ENCODE data around the gene SLC11A1. TPM values are rescaled to one million over a fixed set of nuclear protein-coding genes. Genes with fewer than 3 reads are reported as not detected.

SLC11A1 gene
- total and polyA plus RNA-seq, 2 experiments from 2014 or later, result 0.31 TPM; not detected in 1

- H3K9me3 Mint-ChIP-seq, result no peaks in the 10 kb centered on the region
These were observed 56.5 kb downstream of the SLC11A1 start for GRCh38 chr2:218438596-218438995.

More at GRCh38 chr2:218438596-218438995, 56.5 kb downstream of the SLC11A1 start:
- TF ChIP-seq NANOG (IDR thresholded peaks at IDR 0.05; ENCODE audit: borderline replicate concordance) (no peak), CREB1 (CRISPR knock-in tag; IDR thresholded peaks at IDR 0.05; ENCODE audit: low read depth) (no peak), EZH2 (IDR thresholded peaks at IDR 0.05; ENCODE audit: low read depth, unreplicated experiment) (no peak), ZNF114 (CRISPR knock-in tag; IDR thresholded peaks at IDR 0.05) (no peak), EZH2phosphoT487 (IDR thresholded peaks at IDR 0.05; ENCODE audit: unreplicated experiment) (no peak), JUNB (IDR thresholded peaks at IDR 0.05; ENCODE audit: unreplicated experiment) (no peak), STAT1 (IDR thresholded peaks at IDR 0.05; ENCODE audit: unreplicated experiment) (no peak)
- TF ChIP-seq, protein P1, sequence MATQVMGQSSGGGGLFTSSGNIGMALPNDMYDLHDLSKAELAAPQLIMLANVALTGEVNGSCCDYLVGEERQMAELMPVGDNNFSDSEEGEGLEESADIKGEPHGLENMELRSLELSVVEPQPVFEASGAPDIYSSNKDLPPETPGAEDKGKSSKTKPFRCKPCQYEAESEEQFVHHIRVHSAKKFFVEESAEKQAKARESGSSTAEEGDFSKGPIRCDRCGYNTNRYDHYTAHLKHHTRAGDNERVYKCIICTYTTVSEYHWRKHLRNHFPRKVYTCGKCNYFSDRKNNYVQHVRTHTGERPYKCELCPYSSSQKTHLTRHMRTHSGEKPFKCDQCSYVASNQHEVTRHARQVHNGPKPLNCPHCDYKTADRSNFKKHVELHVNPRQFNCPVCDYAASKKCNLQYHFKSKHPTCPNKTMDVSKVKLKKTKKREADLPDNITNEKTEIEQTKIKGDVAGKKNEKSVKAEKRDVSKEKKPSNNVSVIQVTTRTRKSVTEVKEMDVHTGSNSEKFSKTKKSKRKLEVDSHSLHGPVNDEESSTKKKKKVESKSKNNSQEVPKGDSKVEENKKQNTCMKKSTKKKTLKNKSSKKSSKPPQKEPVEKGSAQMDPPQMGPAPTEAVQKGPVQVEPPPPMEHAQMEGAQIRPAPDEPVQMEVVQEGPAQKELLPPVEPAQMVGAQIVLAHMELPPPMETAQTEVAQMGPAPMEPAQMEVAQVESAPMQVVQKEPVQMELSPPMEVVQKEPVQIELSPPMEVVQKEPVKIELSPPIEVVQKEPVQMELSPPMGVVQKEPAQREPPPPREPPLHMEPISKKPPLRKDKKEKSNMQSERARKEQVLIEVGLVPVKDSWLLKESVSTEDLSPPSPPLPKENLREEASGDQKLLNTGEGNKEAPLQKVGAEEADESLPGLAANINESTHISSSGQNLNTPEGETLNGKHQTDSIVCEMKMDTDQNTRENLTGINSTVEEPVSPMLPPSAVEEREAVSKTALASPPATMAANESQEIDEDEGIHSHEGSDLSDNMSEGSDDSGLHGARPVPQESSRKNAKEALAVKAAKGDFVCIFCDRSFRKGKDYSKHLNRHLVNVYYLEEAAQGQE (IDR thresholded peaks at IDR 0.05; ENCODE audit: unreplicated experiment), result no peak
- TF ChIP-seq, protein P2, sequence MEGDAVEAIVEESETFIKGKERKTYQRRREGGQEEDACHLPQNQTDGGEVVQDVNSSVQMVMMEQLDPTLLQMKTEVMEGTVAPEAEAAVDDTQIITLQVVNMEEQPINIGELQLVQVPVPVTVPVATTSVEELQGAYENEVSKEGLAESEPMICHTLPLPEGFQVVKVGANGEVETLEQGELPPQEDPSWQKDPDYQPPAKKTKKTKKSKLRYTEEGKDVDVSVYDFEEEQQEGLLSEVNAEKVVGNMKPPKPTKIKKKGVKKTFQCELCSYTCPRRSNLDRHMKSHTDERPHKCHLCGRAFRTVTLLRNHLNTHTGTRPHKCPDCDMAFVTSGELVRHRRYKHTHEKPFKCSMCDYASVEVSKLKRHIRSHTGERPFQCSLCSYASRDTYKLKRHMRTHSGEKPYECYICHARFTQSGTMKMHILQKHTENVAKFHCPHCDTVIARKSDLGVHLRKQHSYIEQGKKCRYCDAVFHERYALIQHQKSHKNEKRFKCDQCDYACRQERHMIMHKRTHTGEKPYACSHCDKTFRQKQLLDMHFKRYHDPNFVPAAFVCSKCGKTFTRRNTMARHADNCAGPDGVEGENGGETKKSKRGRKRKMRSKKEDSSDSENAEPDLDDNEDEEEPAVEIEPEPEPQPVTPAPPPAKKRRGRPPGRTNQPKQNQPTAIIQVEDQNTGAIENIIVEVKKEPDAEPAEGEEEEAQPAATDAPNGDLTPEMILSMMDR (conservative IDR thresholded peaks at IDR 0.05; ENCODE audit: low read depth in 2 of 2), result no peak
- TF ChIP-seq, protein P3, sequence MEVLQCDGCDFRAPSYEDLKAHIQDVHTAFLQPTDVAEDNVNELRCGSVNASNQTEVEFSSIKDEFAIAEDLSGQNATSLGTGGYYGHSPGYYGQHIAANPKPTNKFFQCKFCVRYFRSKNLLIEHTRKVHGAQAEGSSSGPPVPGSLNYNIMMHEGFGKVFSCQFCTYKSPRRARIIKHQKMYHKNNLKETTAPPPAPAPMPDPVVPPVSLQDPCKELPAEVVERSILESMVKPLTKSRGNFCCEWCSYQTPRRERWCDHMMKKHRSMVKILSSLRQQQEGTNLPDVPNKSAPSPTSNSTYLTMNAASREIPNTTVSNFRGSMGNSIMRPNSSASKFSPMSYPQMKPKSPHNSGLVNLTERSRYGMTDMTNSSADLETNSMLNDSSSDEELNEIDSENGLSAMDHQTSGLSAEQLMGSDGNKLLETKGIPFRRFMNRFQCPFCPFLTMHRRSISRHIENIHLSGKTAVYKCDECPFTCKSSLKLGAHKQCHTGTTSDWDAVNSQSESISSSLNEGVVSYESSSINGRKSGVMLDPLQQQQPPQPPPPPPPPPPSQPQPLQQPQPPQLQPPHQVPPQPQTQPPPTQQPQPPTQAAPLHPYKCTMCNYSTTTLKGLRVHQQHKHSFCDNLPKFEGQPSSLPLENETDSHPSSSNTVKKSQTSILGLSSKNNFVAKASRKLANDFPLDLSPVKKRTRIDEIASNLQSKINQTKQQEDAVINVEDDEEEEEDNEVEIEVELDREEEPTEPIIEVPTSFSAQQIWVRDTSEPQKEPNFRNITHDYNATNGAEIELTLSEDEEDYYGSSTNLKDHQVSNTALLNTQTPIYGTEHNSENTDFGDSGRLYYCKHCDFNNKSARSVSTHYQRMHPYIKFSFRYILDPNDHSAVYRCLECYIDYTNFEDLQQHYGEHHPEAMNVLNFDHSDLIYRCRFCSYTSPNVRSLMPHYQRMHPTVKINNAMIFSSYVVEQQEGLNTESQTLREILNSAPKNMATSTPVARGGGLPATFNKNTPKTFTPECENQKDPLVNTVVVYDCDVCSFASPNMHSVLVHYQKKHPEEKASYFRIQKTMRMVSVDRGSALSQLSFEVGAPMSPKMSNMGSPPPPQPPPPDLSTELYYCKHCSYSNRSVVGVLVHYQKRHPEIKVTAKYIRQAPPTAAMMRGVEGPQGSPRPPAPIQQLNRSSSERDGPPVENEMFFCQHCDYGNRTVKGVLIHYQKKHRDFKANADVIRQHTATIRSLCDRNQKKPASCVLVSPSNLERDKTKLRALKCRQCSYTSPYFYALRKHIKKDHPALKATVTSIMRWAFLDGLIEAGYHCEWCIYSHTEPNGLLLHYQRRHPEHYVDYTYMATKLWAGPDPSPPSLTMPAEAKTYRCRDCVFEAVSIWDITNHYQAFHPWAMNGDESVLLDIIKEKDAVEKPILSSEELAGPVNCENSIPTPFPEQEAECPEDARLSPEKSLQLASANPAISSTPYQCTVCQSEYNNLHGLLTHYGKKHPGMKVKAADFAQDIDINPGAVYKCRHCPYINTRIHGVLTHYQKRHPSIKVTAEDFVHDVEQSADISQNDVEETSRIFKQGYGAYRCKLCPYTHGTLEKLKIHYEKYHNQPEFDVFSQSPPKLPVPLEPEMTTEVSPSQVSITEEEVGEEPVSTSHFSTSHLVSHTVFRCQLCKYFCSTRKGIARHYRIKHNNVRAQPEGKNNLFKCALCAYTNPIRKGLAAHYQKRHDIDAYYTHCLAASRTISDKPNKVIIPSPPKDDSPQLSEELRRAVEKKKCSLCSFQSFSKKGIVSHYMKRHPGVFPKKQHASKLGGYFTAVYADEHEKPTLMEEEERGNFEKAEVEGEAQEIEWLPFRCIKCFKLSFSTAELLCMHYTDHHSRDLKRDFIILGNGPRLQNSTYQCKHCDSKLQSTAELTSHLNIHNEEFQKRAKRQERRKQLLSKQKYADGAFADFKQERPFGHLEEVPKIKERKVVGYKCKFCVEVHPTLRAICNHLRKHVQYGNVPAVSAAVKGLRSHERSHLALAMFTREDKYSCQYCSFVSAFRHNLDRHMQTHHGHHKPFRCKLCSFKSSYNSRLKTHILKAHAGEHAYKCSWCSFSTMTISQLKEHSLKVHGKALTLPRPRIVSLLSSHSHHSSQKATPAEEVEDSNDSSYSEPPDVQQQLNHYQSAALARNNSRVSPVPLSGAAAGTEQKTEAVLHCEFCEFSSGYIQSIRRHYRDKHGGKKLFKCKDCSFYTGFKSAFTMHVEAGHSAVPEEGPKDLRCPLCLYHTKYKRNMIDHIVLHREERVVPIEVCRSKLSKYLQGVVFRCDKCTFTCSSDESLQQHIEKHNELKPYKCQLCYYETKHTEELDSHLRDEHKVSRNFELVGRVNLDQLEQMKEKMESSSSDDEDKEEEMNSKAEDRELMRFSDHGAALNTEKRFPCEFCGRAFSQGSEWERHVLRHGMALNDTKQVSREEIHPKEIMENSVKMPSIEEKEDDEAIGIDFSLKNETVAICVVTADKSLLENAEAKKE (CRISPR knock-in tag; IDR thresholded peaks at IDR 0.05), result no peak
- peaks cover 5% of the 10 kb centered on the region for H3K27me3 Mint-ChIP-seq (ENCODE audit: insufficient read depth, low read depth, poor library complexity)
- ATAC-seq (no peak), DNase-seq (ENCODE audit: low spot score) (no peak)
- H3K27ac Mint-ChIP-seq, result no peak overlapping the region
- Histone ChIP-seq H3K27ac (ENCODE audit: low read depth) (no peak overlapping the region), H3K9me2 (ENCODE audit: insufficient read depth) (no peaks in the 10 kb centered on the region), H3F3A (replicated peaks; ENCODE audit: low read depth) (no peaks in the 10 kb centered on the region), H3K27me3 (ENCODE audit: insufficient read depth) (no peaks in the 10 kb centered on the region), H3K4me3 (no peak overlapping the region), H3K4me2 (no peak overlapping the region), H3K79me2 (replicated peaks; ENCODE audit: insufficient read depth) (no peaks in the 10 kb centered on the region), H2AFZ (no peak overlapping the region), H3K36me3 (ENCODE audit: insufficient read depth) (no peaks in the 10 kb centered on the region), H3K4me1 (ENCODE audit: insufficient read depth) (no peaks in the 10 kb centered on the region), H4K20me1 (replicated peaks; ENCODE audit: insufficient read depth) (no peaks in the 10 kb centered on the region)
- no peaks in the 10 kb centered on the region for H3K36me3 Mint-ChIP-seq (ENCODE audit: low read depth)
- no peak overlapping the region for H3K4me3 Mint-ChIP-seq
- no peaks in the 10 kb centered on the region for H3K4me1 Mint-ChIP-seq

Data from GM23338 (cell line).